Measurements from ENCODE around the gene OR4C12. TPM values are rescaled to one million over a fixed set of nuclear protein-coding genes. Genes with fewer than 3 reads are reported as not detected.

OR4C12 gene
- total RNA-seq, result not detected in 2 replicates

GRCh38 chr11:49982435-49982834, at the start of gene OR4C12:
Gene OR4C12, minus strand, starts transcription at chr11:49982535. Its CDS starts 34 bp downstream, at chr11:49982501.

DNA sequence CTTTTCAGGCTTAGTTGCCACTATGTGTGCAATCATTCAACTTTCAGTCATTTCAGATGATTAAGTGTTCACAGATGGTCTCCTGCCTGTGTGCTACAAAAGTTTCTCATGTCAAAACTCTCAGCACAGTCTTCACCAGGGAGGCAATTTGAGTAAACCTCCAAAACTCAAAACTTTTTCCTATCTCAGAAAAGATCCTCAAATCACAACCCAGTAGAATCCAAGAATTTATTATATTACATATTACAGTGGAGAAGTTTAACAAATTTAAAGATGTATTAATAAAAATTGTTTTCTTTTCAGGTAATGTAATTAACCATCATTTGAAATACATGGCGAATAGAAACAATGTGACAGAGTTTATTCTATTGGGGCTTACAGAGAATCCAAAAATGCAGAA, 30.2 kb downstream of the OR4C12 start, which contains the start of gene OR4C13:
TSS of gene OR4C13 (plus strand) at position 301 of the 400 bp plus-strand sequence. CDS start at position 333, 32 bp downstream.

Other genes with a start within 250 kb of the OR4C12 start
- gene OR4C13, start 30.1 kb downstream of the OR4C12 start, total RNA-seq, result not detected in 2 replicates
- not detected in 2 replicates for gene OR4C45, start 50.3 kb upstream of the OR4C12 start, total RNA-seq

Data from endothelial cell of coronary artery (primary cell).